GM12872 (cell line): ENCODE measurements around the gene IFRD2.

ENCODE experiments used
- CTCF ChIP-seq: IDR thresholded peaks from 3 replicates; pipeline ENCODE4 v1.5.1; 2011; ENCODE audit warnings: low read depth, mild to moderate bottlenecking, low read length, moderate library complexity; ENCODE audit not compliant: insufficient read depth

Gene IFRD2

GRCh38 chr3:50279255-50280016 is 12.8 kb downstream of the IFRD2 start:
- TF ChIP-seq CTCF: no peak

- TF ChIP-seq CTCF: no peak
These were observed 13.4 kb downstream of the IFRD2 start, which contains the start of gene LSMEM2 for GRCh38 chr3:50278880-50279224. TSS of gene LSMEM2 (plus strand) at chr3:50279087. CDS start at chr3:50279114, 27 bp downstream.

- TF ChIP-seq CTCF: no peak
These were observed 13.9 kb downstream of the IFRD2 start for GRCh38 chr3:50278123-50278879.

- TF ChIP-seq CTCF: no peak
These were observed 15.5 kb downstream of the IFRD2 start for GRCh38 chr3:50276762-50277101.

GRCh38 chr3:50275996-50276761 is 16.1 kb downstream of the IFRD2 start:
- TF ChIP-seq CTCF: no peak

GRCh38 chr3:50275141-50275995 is 16.9 kb downstream of the IFRD2 start:
- TF ChIP-seq CTCF: no peak
